Trophoblast cell (in vitro differentiated cells and primary cell): ENCODE results near the gene PNPLA2.

ENCODE experiments used
- DNase-seq, 2 donors: peaks; one replicate each; pipeline ENCODE4 v3.0.0-alpha.2; 2016
- H2AFZ ChIP-seq: 2 replicates; pipeline ENCODE4 v1.6.1; 2013; ENCODE audit warnings: low read length, moderate library complexity, mild to moderate bottlenecking; ENCODE audit not compliant: insufficient read depth, poor library complexity
- H2AK5ac ChIP-seq: 2 replicates; pipeline ENCODE4 v1.6.1; 2013; ENCODE audit warnings: mild to moderate bottlenecking, low read length
- H2BK120ac ChIP-seq: 2 replicates; pipeline ENCODE4 v1.6.1; 2013; ENCODE audit warnings: low read length, mild to moderate bottlenecking, moderate library complexity; ENCODE audit not compliant: insufficient read depth, poor library complexity
- H2BK12ac ChIP-seq: 2 replicates; pipeline ENCODE4 v1.6.1; 2013; ENCODE audit warnings: mild to moderate bottlenecking, low read length, moderate library complexity
- H2BK5ac ChIP-seq: 2 replicates; pipeline ENCODE4 v1.6.1; 2013; ENCODE audit warnings: low read length, low read depth, moderate library complexity, mild to moderate bottlenecking; ENCODE audit not compliant: poor library complexity
- H3K14ac ChIP-seq: 2 replicates; pipeline ENCODE4 v1.6.1; 2013; ENCODE audit warnings: mild to moderate bottlenecking, low read length
- H3K18ac ChIP-seq: 2 replicates; pipeline ENCODE4 v1.6.1; 2013; ENCODE audit warnings: mild to moderate bottlenecking, low read length
- H3K23ac ChIP-seq: 2 replicates; pipeline ENCODE4 v1.6.1; 2013; ENCODE audit warnings: low read length
- H3K27ac ChIP-seq: 2 replicates; pipeline ENCODE4 v1.5.1; 2013; ENCODE audit warnings: low read depth, mild to moderate bottlenecking, inconsistent platforms, low read length, moderate library complexity
- H3K27me3 ChIP-seq: 2 replicates; pipeline ENCODE4 v1.6.1; 2013; ENCODE audit warnings: inconsistent platforms, mild to moderate bottlenecking, low read length, moderate library complexity; ENCODE audit not compliant: insufficient read depth
- H3K36me3 ChIP-seq, 2 experiments: 1 replicate in 1 of 2; 2 replicates in 1 of 2; pipeline ENCODE4 v1.6.1; 2013; ENCODE audit warnings: low read length in 2 of 2, mild to moderate bottlenecking in 2 of 2, moderate library complexity in 1 of 2; ENCODE audit not compliant: insufficient read depth in 2 of 2, control insufficient read depth in 1 of 2
- H3K4ac ChIP-seq: 2 replicates; pipeline ENCODE4 v1.6.1; 2013; ENCODE audit warnings: low read depth, mild to moderate bottlenecking, low read length, moderate library complexity
- H3K4me1 ChIP-seq, 2 experiments: 1 replicate in 1 of 2; 2 replicates in 1 of 2; pipeline ENCODE4 v1.6.1; 2013; ENCODE audit warnings: low read length in 2 of 2, mild to moderate bottlenecking in 2 of 2, moderate library complexity in 1 of 2; ENCODE audit not compliant: insufficient read depth in 2 of 2, control insufficient read depth in 1 of 2
- H3K4me2 ChIP-seq: 2 replicates; pipeline ENCODE4 v1.6.1; 2013; ENCODE audit warnings: inconsistent platforms, mild to moderate bottlenecking, low read length, moderate library complexity
- H3K4me3 ChIP-seq: 2 replicates; pipeline ENCODE4 v1.5.1; 2013; ENCODE audit warnings: mild to moderate bottlenecking, low read depth, low read length, inconsistent platforms
- H3K79me1 ChIP-seq: one replicate; pipeline ENCODE4 v1.6.1; 2013; ENCODE audit warnings: low read length
- H3K79me2 ChIP-seq: 2 replicates; pipeline ENCODE4 v1.6.1; 2013; ENCODE audit warnings: low read length, mild to moderate bottlenecking; ENCODE audit not compliant: control insufficient read depth, insufficient read depth, poor library complexity
- H3K9ac ChIP-seq: 2 replicates; pipeline ENCODE4 v1.6.1; 2013; ENCODE audit warnings: mild to moderate bottlenecking, low read length
- H3K9me3 ChIP-seq: 2 replicates; pipeline ENCODE4 v1.6.1; 2013; ENCODE audit warnings: low read depth, mild to moderate bottlenecking, control low read depth, inconsistent platforms, low read length; ENCODE audit not compliant: insufficient read depth
- H4K12ac ChIP-seq: 2 replicates; pipeline ENCODE4 v1.6.1; 2013; ENCODE audit warnings: low read depth, mild to moderate bottlenecking, low read length, moderate library complexity
- H4K8ac ChIP-seq: 2 replicates; pipeline ENCODE4 v1.6.1; 2013; ENCODE audit warnings: low read depth, mild to moderate bottlenecking, low read length, moderate library complexity
- H4K91ac ChIP-seq: one replicate; pipeline ENCODE4 v1.6.1; 2013; ENCODE audit warnings: low read depth, mild to moderate bottlenecking, low read length, moderate library complexity
- WGBS: extraction: QIAGEN DNeasy Blood & Tissue Kit; methylation state at CpG from one replicate; pipeline ENCODE4 v1.1.7; 2013; ENCODE audit warnings: missing lambda C conversion rate; ENCODE audit not compliant: insufficient read length, insufficient coverage; ENCODE audit errors: extremely low coverage; 5-methylcytosine and 5-hydroxymethylcytosine counted together

PNPLA2 gene

GRCh38 chr11:802018-802617 is 16.6 kb upstream of the PNPLA2 start:
- Histone ChIP-seq H3K9ac (no peak overlapping the region), H2AK5ac (no peak overlapping the region), H3K23ac (no peak overlapping the region), H2BK12ac (no peak overlapping the region), H2AFZ (no peak overlapping the region), H2BK5ac (no peak overlapping the region), H4K12ac (no peak overlapping the region), H3K27ac (no peak overlapping the region), H4K91ac (no peak overlapping the region), H4K8ac (no peak overlapping the region), H3K4me1 (peaks cover 15 to 18% of the 10 kb centered on the region in 2 experiments), H3K79me2 (peaks cover 12% of the 10 kb centered on the region), H3K36me3 (peaks cover 42 to 45% of the 10 kb centered on the region in 2 experiments), H3K79me1 (peaks cover 21% of the 10 kb centered on the region), H3K18ac (no peak overlapping the region), H3K4me2 (no peak overlapping the region), H3K27me3 (no peaks in the 10 kb centered on the region), H3K4me3 (peak overlapping the region; percentile 35), H3K14ac (no peak overlapping the region), H2BK120ac (no peak overlapping the region), H3K4ac (no peak overlapping the region), H3K9me3 (peaks cover 5% of the 10 kb centered on the region)
- no CpG with 5 or more reads among the region's 21 CpGs for WGBS
- no peak for DNase-seq

DNA sequence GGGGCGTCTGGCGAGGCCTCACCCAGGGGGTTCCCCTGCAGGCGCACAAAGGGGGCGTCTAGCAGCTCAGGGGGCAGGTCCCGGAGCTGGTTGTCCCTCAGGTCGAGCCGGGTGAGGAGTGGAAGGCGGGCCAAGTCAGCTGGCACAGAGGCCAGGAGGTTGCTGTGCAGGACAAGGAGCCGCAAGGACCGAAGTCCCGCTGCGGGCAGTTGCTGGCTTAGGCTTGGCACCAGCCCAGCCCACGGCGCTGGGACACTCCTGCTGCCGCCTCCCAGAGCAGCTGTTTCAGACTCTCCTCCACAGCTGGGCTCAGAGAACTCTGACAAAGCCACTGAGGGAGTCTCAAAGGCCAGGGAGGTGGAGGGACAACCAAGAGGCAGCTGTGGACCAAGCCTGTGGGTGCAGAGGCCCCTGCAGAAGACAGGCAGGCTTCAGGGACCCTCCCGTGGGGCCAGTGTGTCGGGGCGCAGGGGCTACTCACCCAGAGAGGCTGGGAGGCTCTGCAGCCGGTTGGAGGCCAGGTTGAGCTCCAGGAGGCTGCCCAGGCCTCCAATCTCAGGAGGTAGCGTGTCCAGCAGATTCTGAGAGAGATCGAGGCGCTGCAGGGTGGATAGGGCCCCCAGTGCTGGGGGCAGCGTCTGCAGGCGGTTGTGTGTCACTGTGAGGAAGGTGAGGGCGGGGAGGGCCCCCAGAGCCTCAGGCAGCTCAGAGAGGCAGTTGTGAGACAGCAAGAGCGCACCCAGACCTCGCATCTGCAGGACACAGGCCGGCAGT is 15.8 kb upstream of the PNPLA2 start:
- Histone ChIP-seq H2BK5ac (no peak overlapping the region), H4K12ac (no peak overlapping the region), H2BK12ac (no peak overlapping the region), H2AK5ac (no peak overlapping the region), H4K91ac (no peak overlapping the region), H3K36me3 (peaks cover 42 to 45% of the 10 kb centered on the region in 2 experiments), H3K9ac (no peak overlapping the region), H3K4me1 (peaks cover 15 to 17% of the 10 kb centered on the region in 2 experiments), H3K4me3 (no peak overlapping the region), H3K23ac (no peak overlapping the region), H3K4me2 (no peak overlapping the region), H3K27me3 (no peaks in the 10 kb centered on the region), H2BK120ac (no peak overlapping the region), H2AFZ (no peak overlapping the region), H4K8ac (no peak overlapping the region), H3K14ac (no peak overlapping the region), H3K27ac (no peak overlapping the region), H3K4ac (no peak overlapping the region), H3K9me3 (peaks cover 5% of the 10 kb centered on the region), H3K79me2 (peaks cover 8% of the 10 kb centered on the region), H3K18ac (no peak overlapping the region), H3K79me1 (peaks cover 16% of the 10 kb centered on the region)
- no peak for DNase-seq
- WGBS, result no CpG with 5 or more reads among the region's 28 CpGs

DNA sequence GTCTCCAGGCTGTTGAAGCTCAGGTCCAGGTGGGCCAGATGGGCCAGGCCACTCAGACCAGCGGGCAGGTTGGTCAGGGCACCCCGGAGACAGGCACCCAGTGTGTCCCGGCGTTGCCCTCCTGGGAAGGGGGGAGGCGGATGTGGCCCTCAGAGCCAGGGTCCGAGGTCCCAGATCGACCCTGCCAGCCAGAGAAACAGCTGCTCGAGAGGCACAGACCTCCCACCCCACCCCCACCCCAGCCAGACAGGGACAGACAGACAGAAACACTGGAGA is 15.3 kb upstream of the PNPLA2 start:
- Histone ChIP-seq H4K8ac (no peak overlapping the region), H3K79me1 (peaks cover 15% of the 10 kb centered on the region), H4K91ac (peak overlapping the region; percentile 87), H3K79me2 (peaks cover 6% of the 10 kb centered on the region), H3K4me1 (peaks cover 16 to 17% of the 10 kb centered on the region in 2 experiments), H2BK120ac (no peak overlapping the region), H3K4me3 (no peak overlapping the region), H2BK5ac (no peak overlapping the region), H3K36me3 (peaks cover 42 to 45% of the 10 kb centered on the region in 2 experiments), H2AK5ac (no peak overlapping the region), H3K27me3 (no peaks in the 10 kb centered on the region), H3K9ac (no peak overlapping the region), H3K23ac (no peak overlapping the region), H3K27ac (no peak overlapping the region), H2AFZ (no peak overlapping the region), H3K14ac (no peak overlapping the region), H3K9me3 (peaks cover 5% of the 10 kb centered on the region), H2BK12ac (no peak overlapping the region), H3K4ac (no peak overlapping the region), H3K18ac (no peak overlapping the region), H3K4me2 (no peak overlapping the region), H4K12ac (no peak overlapping the region)
- DNase-seq, result no peak
- no CpG with 5 or more reads among the region's 8 CpGs for WGBS

- Histone ChIP-seq H2BK120ac (peak overlapping the region; percentile 26), H4K8ac (peak overlapping the region; percentile 80), H2AK5ac (peak overlapping the region; percentile 82), H2BK12ac (peak overlapping the region; percentile 7), H3K4me2 (peak overlapping the region; percentile 76), H3K18ac (peak overlapping the region; percentile 78), H3K9me3 (peaks cover 5% of the 10 kb centered on the region), H3K4ac (peak overlapping the region; percentile 7), H3K27ac (peak overlapping the region; percentile 8), H3K79me2 (peaks cover 9% of the 10 kb centered on the region), H3K4me1 (peaks cover 17% of the 10 kb centered on the region in 2 experiments), H3K27me3 (no peaks in the 10 kb centered on the region), H4K91ac (peak overlapping the region; percentile 87), H4K12ac (peak overlapping the region; percentile 57), H3K36me3 (peaks cover 41 to 44% of the 10 kb centered on the region in 2 experiments), H3K23ac (no peak overlapping the region), H2AFZ (peak overlapping the region; percentile 17), H3K4me3 (no peak overlapping the region), H3K9ac (no peak overlapping the region), H2BK5ac (no peak overlapping the region), H3K14ac (peak overlapping the region; percentile 72), H3K79me1 (peaks cover 18% of the 10 kb centered on the region)
- no peak for DNase-seq
- WGBS, result no CpG with 5 or more reads among the region's 26 CpGs
Measured at GRCh38 chr11:803770-804598, 14.7 kb upstream of the PNPLA2 start.
